Endothelial cell of umbilical vein (primary cell): ENCODE data around the gene CDH23.

Experiments
- EZH2 ChIP-seq: IDR thresholded peaks from 2 replicates; pipeline ENCODE4 v1.6.1; 2012; ENCODE audit warnings: borderline replicate concordance, low read depth, mild to moderate bottlenecking, moderate library complexity, low read length, inconsistent platforms; ENCODE audit not compliant: severe bottlenecking
- FOS ChIP-seq: IDR thresholded peaks from 2 replicates; pipeline ENCODE4 v1.6.1; 2011; ENCODE audit warnings: mild to moderate bottlenecking, low read length, moderate library complexity, borderline replicate concordance; ENCODE audit not compliant: insufficient read depth
- MYC ChIP-seq: IDR thresholded peaks from one replicate; pipeline ENCODE4 v1.6.1; 2011; ENCODE audit warnings: mild to moderate bottlenecking, low read depth, low read length
- POLR2A ChIP-seq: IDR thresholded peaks from 2 replicates; pipeline ENCODE4 v1.6.1; 2012; ENCODE audit warnings: low read depth, mild to moderate bottlenecking, control low read depth, low read length
- TF ChIP-seq, protein P1 (sequence below), 2 donors: IDR thresholded peaks; 1 replicate in 1 of 2; 2 replicates in 1 of 2; pipeline ENCODE4 v1.5.1; 2011; ENCODE audit warnings: low read length in 2 of 2, mild to moderate bottlenecking in 2 of 2, moderate library complexity in 2 of 2, control low read depth in 1 of 2, inconsistent platforms in 1 of 2, low read depth in 1 of 2; ENCODE audit not compliant: insufficient read depth in 1 of 2; ENCODE audit errors: extremely low read depth in 1 of 2

DNA sequence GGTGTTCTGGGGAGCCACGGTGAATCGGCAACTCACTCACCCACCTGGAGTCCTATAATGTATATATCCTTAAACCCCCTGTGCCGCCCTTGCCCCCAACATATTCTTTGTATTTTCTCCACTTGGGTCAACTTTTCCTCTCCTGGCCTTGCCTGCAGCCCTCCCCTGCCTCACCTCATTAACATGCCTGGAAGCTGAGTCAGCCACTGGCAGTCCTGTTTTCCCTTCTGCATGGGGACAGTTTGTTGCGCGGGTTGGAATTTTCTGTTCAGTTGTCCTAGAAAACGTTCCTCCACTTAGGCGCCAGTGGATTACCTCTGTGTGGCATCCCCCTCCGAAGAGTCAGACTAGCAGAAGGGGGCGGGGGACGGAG is 225.4 kb downstream of the CDH23 start:
- TF ChIP-seq POLR2A (no peak), MYC (no peak), EZH2 (no peak), FOS (no peak)
- TF ChIP-seq, protein P1, sequence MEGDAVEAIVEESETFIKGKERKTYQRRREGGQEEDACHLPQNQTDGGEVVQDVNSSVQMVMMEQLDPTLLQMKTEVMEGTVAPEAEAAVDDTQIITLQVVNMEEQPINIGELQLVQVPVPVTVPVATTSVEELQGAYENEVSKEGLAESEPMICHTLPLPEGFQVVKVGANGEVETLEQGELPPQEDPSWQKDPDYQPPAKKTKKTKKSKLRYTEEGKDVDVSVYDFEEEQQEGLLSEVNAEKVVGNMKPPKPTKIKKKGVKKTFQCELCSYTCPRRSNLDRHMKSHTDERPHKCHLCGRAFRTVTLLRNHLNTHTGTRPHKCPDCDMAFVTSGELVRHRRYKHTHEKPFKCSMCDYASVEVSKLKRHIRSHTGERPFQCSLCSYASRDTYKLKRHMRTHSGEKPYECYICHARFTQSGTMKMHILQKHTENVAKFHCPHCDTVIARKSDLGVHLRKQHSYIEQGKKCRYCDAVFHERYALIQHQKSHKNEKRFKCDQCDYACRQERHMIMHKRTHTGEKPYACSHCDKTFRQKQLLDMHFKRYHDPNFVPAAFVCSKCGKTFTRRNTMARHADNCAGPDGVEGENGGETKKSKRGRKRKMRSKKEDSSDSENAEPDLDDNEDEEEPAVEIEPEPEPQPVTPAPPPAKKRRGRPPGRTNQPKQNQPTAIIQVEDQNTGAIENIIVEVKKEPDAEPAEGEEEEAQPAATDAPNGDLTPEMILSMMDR (IDR thresholded peaks at IDR 0.05; ENCODE audit: extremely low read depth in 1 of 2, insufficient read depth in 1 of 2, low read depth in 1 of 2, low read length in 2 of 2) = no peak
